HEK293 (cell line): ENCODE results near the gene SRSF4.

Experiments
- CTCF ChIA-PET: fragments of 350-600 bp; formaldehyde crosslinking; extraction: SDS; loops from one replicate; lab custom pipeline; 2021; ENCODE audit warnings: antibody characterized with exemption; lab: Yijun Ruan, JAX
- POLR2A ChIA-PET: fragments of 300-600 bp; formaldehyde crosslinking; extraction: SDS; loops from one replicate; lab custom pipeline; 2020; ENCODE audit warnings: antibody characterized with exemption, inconsistent platforms; lab: Yijun Ruan, JAX
- H3K27ac ChIP-seq: fragments of 200-500 bp; sonication (Bioruptor generic); 2 replicates; pipeline ENCODE4 v1.5.1; 2014; ENCODE audit warnings: low read depth, low read length, control low read depth, inconsistent platforms; ENCODE audit errors: extremely low read depth
- H3K36me3 ChIP-seq, 2 experiments: fragments of 200-500 bp in 1 of 2; sonication (Bioruptor generic) in 1 of 2; 1 replicate in 1 of 2; 2 replicates in 1 of 2; pipeline ENCODE4 v1.5.1; 2014 to 2017; ENCODE audit warnings: inconsistent platforms in 2 of 2, low read length in 2 of 2; ENCODE audit not compliant: control insufficient read depth in 2 of 2, insufficient read depth in 1 of 2
- H3K4me1 ChIP-seq: fragments of 200-500 bp; sonication (Bioruptor generic); 2 replicates; pipeline ENCODE4 v1.5.1; 2014; ENCODE audit warnings: mild to moderate bottlenecking, low read length, inconsistent platforms; ENCODE audit not compliant: control insufficient read depth, insufficient read depth
- H3K4me3 ChIP-seq: 2 replicates; pipeline ENCODE4 v1.5.1; 2011; ENCODE audit warnings: low read depth, mild to moderate bottlenecking, control low read depth, low read length, moderate library complexity
- H3K9me3 ChIP-seq: fragments of 200-500 bp; sonication (Bioruptor generic); 2 replicates; pipeline ENCODE4 v1.5.1; 2014; ENCODE audit warnings: low read depth, low read length, inconsistent platforms; ENCODE audit not compliant: control insufficient read depth, insufficient read depth
- OVOL3 ChIP-seq: fragments of 450-650 bp; formaldehyde crosslinking; IDR thresholded peaks from 2 replicates; pipeline ENCODE4 v1.5.1; 2016; ENCODE audit warnings: missing biosample characterization, missing genetic modification characterization
- PRDM1 ChIP-seq: fragments of 450-650 bp; formaldehyde crosslinking; IDR thresholded peaks from 2 replicates; pipeline ENCODE4; 2016; ENCODE audit warnings: missing biosample characterization, missing genetic modification characterization
- SCRT1 ChIP-seq: fragments of 450-650 bp; formaldehyde crosslinking; IDR thresholded peaks from 2 replicates; pipeline ENCODE4 v1.5.1; 2016; ENCODE audit warnings: missing biosample characterization, missing genetic modification characterization, borderline replicate concordance
- SCRT2 ChIP-seq: fragments of 450-650 bp; formaldehyde crosslinking; IDR thresholded peaks from 2 replicates; pipeline ENCODE4 v1.5.1; 2016; ENCODE audit warnings: missing biosample characterization, missing genetic modification characterization
- SP2 ChIP-seq: fragments of 450-650 bp; formaldehyde crosslinking; IDR thresholded peaks from 2 replicates; pipeline ENCODE4 v1.5.1; 2016; ENCODE audit warnings: missing biosample characterization, missing genetic modification characterization
- SP7 ChIP-seq: fragments of 450-650 bp; formaldehyde crosslinking; IDR thresholded peaks from 2 replicates; pipeline ENCODE4 v1.5.1; 2016; ENCODE audit warnings: missing biosample characterization, missing genetic modification characterization
- ZBTB20 ChIP-seq: fragments of 450-650 bp; formaldehyde crosslinking; IDR thresholded peaks from 2 replicates; pipeline ENCODE4 v1.5.1; 2016; ENCODE audit warnings: missing biosample characterization, missing genetic modification characterization
- ZEB2 ChIP-seq: fragments of 450-650 bp; formaldehyde crosslinking; IDR thresholded peaks from 2 replicates; pipeline ENCODE4 v1.5.1; 2016; ENCODE audit warnings: missing biosample characterization, missing genetic modification characterization
- ZFHX2 ChIP-seq: fragments of 450-650 bp; formaldehyde crosslinking; conservative IDR thresholded peaks from 2 replicates; pipeline ENCODE4 v1.5.1; 2016; ENCODE audit warnings: missing biosample characterization, missing genetic modification characterization
- ZNF112 ChIP-seq: fragments of 450-650 bp; formaldehyde crosslinking; IDR thresholded peaks from 2 replicates; pipeline ENCODE4 v1.5.0; 2017; ENCODE audit warnings: missing biosample characterization, missing genetic modification characterization
- ZNF223 ChIP-seq: fragments of 450-650 bp; formaldehyde crosslinking; IDR thresholded peaks from 2 replicates; pipeline ENCODE4 v1.5.1; 2016; ENCODE audit warnings: missing biosample characterization, missing genetic modification characterization
- ZNF341 ChIP-seq: fragments of 450-650 bp; formaldehyde crosslinking; IDR thresholded peaks from 2 replicates; pipeline ENCODE4; 2016; ENCODE audit warnings: low read depth, missing biosample characterization, missing genetic modification characterization
- ZNF473 ChIP-seq: fragments of 450-650 bp; formaldehyde crosslinking; IDR thresholded peaks from 2 replicates; pipeline ENCODE4 v1.5.1; 2017; ENCODE audit warnings: missing biosample characterization, missing genetic modification characterization
- ZNF561 ChIP-seq: fragments of 450-650 bp; IDR thresholded peaks from 2 replicates; pipeline ENCODE4 v1.5.1; 2018; ENCODE audit warnings: missing biosample characterization, missing genetic modification characterization, borderline replicate concordance
- ZNF585B ChIP-seq: fragments of 450-650 bp; formaldehyde crosslinking; IDR thresholded peaks from 2 replicates; pipeline ENCODE4 v1.5.1; 2016; ENCODE audit warnings: missing biosample characterization, missing genetic modification characterization
- ZNF600 ChIP-seq: fragments of 450-650 bp; formaldehyde crosslinking; IDR thresholded peaks from 2 replicates; pipeline ENCODE4 v1.5.1; 2016; ENCODE audit warnings: missing biosample characterization, missing genetic modification characterization
- ZNF626 ChIP-seq: fragments of 450-650 bp; sonication (Bioruptor Pico); formaldehyde crosslinking; IDR thresholded peaks from 2 replicates; pipeline ENCODE4 v1.5.1; 2018; ENCODE audit warnings: missing biosample characterization, missing genetic modification characterization, inconsistent platforms
- ZNF747 ChIP-seq: fragments of 450-650 bp; formaldehyde crosslinking; IDR thresholded peaks from 2 replicates; pipeline ENCODE4 v1.5.1; 2016; ENCODE audit warnings: missing biosample characterization, missing genetic modification characterization
- ZNF785 ChIP-seq: fragments of 450-650 bp; formaldehyde crosslinking; IDR thresholded peaks from 2 replicates; pipeline ENCODE4 v1.5.1; 2016; ENCODE audit warnings: missing biosample characterization, missing genetic modification characterization
- TF ChIP-seq, protein P1 (sequence below): fragments of 450-650 bp; formaldehyde crosslinking; IDR thresholded peaks from 2 replicates; pipeline ENCODE4 v1.5.1; 2016; ENCODE audit warnings: missing biosample characterization, missing genetic modification characterization, low read depth
- TF ChIP-seq, protein P2 (sequence below): fragments of 450-650 bp; formaldehyde crosslinking; IDR thresholded peaks from 2 replicates; pipeline ENCODE4 v1.5.1; 2016; ENCODE audit warnings: missing biosample characterization, missing genetic modification characterization
- TF ChIP-seq, protein P3 (sequence below): fragments of 450-650 bp; formaldehyde crosslinking; IDR thresholded peaks from 2 replicates; pipeline ENCODE4 v1.5.1; 2016; ENCODE audit warnings: missing biosample characterization, missing genetic modification characterization
- TF ChIP-seq, protein P4 (sequence below): fragments of 450-650 bp; formaldehyde crosslinking; IDR thresholded peaks from 2 replicates; pipeline ENCODE4 v1.5.1; 2016; ENCODE audit warnings: missing biosample characterization, missing genetic modification characterization

Gene SRSF4

DNA sequence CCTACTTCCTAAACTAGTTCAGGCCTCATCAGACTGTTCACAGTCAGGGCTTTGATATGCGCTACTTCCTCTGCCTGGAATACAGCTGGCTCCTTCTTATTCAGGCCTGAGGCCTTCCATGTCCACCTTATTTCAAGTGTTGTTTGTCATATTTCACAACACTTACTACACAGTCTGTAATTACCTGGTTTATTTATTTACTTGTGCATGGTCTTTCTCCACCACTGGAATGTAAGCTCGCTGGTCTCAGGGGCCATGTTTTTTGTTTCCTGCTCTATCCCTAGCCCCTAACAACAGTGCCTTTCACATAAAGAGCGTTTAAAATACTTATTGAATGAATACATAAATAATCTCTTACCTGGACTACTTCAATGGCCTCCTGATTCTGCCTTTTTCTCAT lies 4.6 kb upstream of the SRSF4 start:
- H3K4me3 ChIP-seq: no peak overlapping the region
- ChIA-PET POLR2A (no interaction called here), CTCF (interaction anchor here (0.5 to 1.5 kb wide), 3 partner anchors 16 to 304 kb away, joined by 4 to 6 read pairs (median 5); no protein-coding TSS in a partner anchor)
- no peaks in the 10 kb centered on the region for H3K4me1 ChIP-seq
- TF ChIP-seq SP7 (tag by site-specific recombination): peak; percentile 59; the same call in 1 of the 2 replicates
- TF ChIP-seq, protein P1, sequence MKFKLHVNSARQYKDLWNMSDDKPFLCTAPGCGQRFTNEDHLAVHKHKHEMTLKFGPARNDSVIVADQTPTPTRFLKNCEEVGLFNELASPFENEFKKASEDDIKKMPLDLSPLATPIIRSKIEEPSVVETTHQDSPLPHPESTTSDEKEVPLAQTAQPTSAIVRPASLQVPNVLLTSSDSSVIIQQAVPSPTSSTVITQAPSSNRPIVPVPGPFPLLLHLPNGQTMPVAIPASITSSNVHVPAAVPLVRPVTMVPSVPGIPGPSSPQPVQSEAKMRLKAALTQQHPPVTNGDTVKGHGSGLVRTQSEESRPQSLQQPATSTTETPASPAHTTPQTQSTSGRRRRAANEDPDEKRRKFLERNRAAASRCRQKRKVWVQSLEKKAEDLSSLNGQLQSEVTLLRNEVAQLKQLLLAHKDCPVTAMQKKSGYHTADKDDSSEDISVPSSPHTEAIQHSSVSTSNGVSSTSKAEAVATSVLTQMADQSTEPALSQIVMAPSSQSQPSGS (tag by site-specific recombination): no peak
- TF ChIP-seq ZNF747 (tag by site-specific recombination): no peak
- no peak for TF ChIP-seq ZNF626
- no peak for TF ChIP-seq ZNF561
- no peaks in the 10 kb centered on the region for H3K36me3 ChIP-seq
- no peak overlapping the region for H3K27ac ChIP-seq
- H3K9me3 ChIP-seq: no peaks in the 10 kb centered on the region

DNA sequence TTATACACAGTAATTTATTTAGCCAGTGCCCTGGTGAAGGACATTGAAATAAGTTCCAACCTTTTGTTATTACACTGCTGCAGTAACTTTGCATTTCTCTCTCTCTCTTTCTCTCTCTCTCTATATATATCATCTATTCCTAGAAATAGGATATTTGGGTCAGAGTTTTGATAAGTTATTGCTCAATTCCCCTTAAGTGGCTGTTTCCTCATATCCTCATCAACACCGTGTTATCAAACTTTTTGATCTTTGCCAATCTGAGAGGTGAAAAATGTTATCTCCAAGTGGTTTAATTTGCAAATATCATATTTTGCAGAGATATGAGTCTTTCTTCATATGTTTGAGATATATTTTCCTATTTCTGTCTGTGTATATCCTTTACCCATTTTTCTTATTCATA lies 1.6 kb upstream of the SRSF4 start:
- Histone ChIP-seq H3K4me3 (no peak overlapping the region), H3K36me3 (peaks cover 0 to 16% of the 10 kb centered on the region in 2 experiments; a peak in 2 of 3 replicates), H3K27ac (no peak overlapping the region), H3K9me3 (no peaks in the 10 kb centered on the region), H3K4me1 (peaks cover 6% of the 10 kb centered on the region; the same call in 1 of the 2 replicates)
- POLR2A ChIA-PET: interaction anchor here (0.7 to 1.9 kb wide), 2 partner anchors 14 to 43 kb away, joined by 3 to 5 read pairs; no protein-coding TSS in a partner anchor
- CTCF ChIA-PET: interaction anchor here (5.8 kb wide), 1 partner anchor 19 kb away, joined by 44 read pairs; no protein-coding TSS in a partner anchor
- TF ChIP-seq PRDM1 (no peak), ZNF561 (no peak), OVOL3 (tag by site-specific recombination) (no peak), ZNF473 (tag by site-specific recombination) (no peak), ZNF223 (tag by site-specific recombination) (no peak), ZNF585B (tag by site-specific recombination) (no peak)
- TF ChIP-seq, protein P2, sequence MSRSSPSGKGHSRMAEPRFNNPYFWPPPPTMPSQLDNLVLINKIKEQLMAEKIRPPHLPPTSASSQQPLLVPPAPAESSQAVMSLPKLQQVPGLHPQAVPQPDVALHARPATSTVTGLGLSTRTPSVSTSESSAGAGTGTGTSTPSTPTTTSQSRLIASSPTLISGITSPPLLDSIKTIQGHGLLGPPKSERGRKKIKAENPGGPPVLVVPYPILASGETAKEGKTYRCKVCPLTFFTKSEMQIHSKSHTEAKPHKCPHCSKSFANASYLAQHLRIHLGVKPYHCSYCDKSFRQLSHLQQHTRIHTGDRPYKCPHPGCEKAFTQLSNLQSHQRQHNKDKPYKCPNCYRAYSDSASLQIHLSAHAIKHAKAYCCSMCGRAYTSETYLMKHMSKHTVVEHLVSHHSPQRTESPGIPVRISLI: no peak
- TF ChIP-seq, protein P3, sequence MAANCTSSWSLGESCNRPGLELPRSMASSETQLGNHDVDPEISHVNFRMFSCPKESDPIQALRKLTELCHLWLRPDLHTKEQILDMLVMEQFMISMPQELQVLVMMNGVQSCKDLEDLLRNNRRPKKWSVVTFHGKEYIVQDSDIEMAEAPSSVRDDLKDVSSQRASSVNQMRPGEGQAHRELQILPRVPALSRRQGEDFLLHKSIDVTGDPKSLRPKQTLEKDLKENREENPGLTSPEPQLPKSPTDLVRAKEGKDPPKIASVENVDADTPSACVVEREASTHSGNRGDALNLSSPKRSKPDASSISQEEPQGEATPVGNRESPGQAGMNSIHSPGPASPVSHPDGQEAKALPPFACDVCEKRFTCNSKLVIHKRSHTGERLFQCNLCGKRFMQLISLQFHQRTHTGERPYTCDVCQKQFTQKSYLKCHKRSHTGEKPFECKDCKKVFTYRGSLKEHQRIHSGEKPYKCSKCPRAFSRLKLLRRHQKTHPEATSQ (tag by site-specific recombination): no peak

DNA sequence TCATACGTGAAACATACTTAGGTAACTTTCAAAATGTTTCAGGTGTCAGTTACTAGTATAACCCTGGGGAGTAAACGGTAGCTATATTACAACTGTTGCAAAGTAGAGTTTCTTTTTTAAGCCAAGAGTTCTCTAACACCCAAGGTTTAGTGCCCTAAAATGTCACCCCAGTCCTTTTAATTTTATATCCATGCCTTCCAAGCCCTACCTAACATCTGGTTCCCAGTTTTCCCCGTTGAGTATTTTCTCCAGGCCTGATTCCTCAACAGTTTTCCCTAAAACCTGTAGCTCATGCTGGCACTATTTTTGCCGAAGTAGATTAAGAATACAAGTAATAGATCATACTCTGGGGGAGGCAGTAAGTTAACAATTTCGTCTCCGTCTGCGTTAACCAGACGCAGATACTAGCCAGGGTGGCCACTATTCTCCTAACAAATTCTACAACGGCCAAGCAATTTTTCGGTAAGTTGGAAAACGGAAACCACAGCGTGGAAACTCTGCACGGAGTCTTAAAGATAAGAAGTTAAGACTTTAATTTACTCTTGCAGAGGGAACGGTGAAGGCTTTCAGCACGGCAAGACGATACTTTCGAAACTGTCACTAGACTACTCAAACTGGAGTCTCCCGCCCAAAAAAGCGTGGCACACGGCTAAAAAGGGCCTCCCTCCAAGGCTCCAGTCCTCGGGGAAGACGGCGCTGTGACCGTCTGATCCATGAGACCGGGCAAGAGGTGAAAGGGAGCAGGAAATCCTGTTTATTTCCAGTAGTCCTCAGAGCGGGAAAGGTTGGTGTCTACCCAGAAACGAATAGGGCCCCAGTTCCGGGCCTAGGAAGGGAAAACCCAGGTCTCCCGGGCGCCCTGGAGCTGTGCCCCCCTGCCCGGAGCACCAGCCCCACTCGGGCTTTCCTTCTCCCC lies 945 bp downstream of the SRSF4 start:
- peak overlapping the region; percentile 100 for H3K4me3 ChIP-seq
- H3K9me3 ChIP-seq: no peaks in the 10 kb centered on the region
- ChIA-PET POLR2A (interaction anchor here (0.6 to 3.6 kb wide), 17 partner anchors 10 to 600 kb away, joined by 3 to 30 read pairs (median 5); partner anchors contain the start of genes EPB41, MECR and RNU11), CTCF (interaction anchor here (0.8 to 5.8 kb wide), 13 partner anchors 12 to 304 kb away, joined by 3 to 44 read pairs (median 5); partner anchors contain the start of gene TMEM200B)
- TF ChIP-seq ZNF785 (tag by site-specific recombination) (no peak), SP2 (0 out of 2 replicates have a peak, but pooled peaks have one; percentile 2), ZNF112 (tag by site-specific recombination) (no peak), ZBTB20 (tag by site-specific recombination) (peak; percentile 25; the same call in 1 of the 2 replicates), SCRT2 (peak; percentile 98), SCRT1 (tag by site-specific recombination) (peak; percentile 95), ZFHX2 (tag by site-specific recombination) (peak; percentile 15; the same call in 1 of the 2 replicates), ZEB2 (tag by site-specific recombination) (peak; percentile 45), ZNF600 (tag by site-specific recombination) (peak; percentile 35; the same call in 1 of the 2 replicates), ZNF341 (0 out of 2 replicates have a peak, but pooled peaks have one; percentile 11)
- TF ChIP-seq, protein P4, sequence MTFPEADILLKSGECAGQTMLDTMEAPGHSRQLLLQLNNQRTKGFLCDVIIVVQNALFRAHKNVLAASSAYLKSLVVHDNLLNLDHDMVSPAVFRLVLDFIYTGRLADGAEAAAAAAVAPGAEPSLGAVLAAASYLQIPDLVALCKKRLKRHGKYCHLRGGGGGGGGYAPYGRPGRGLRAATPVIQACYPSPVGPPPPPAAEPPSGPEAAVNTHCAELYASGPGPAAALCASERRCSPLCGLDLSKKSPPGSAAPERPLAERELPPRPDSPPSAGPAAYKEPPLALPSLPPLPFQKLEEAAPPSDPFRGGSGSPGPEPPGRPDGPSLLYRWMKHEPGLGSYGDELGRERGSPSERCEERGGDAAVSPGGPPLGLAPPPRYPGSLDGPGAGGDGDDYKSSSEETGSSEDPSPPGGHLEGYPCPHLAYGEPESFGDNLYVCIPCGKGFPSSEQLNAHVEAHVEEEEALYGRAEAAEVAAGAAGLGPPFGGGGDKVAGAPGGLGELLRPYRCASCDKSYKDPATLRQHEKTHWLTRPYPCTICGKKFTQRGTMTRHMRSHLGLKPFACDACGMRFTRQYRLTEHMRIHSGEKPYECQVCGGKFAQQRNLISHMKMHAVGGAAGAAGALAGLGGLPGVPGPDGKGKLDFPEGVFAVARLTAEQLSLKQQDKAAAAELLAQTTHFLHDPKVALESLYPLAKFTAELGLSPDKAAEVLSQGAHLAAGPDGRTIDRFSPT (tag by site-specific recombination): 0 out of 2 replicates have a peak, but pooled peaks have one; percentile 18
- H3K36me3 ChIP-seq: peaks cover 0 to 19% of the 10 kb centered on the region in 2 experiments; a peak in 2 of 3 replicates
- H3K4me1 ChIP-seq: peaks cover 6% of the 10 kb centered on the region; the same call in 1 of the 2 replicates
- H3K27ac ChIP-seq: peak overlapping the region; percentile 99
